HL-60 (cell line): ENCODE results near the gene PIP5K1B.

Experiments
- CTCF ChIP-seq: IDR thresholded peaks from one replicate; pipeline ENCODE4 v1.5.1; 2011; ENCODE audit warnings: low read length, control low read depth, inconsistent platforms; ENCODE audit not compliant: insufficient read depth
- POLR2AphosphoS5 ChIP-seq: IDR thresholded peaks from 2 replicates; pipeline ENCODE4 v1.6.1; 2012; ENCODE audit warnings: low read depth
- REST ChIP-seq: IDR thresholded peaks from 2 replicates; pipeline ENCODE4 v1.6.1; 2012; ENCODE audit warnings: low read depth; ENCODE audit not compliant: insufficient replicate concordance
- SPI1 ChIP-seq: IDR thresholded peaks from 2 replicates; pipeline ENCODE4 v1.6.1; 2012; ENCODE audit warnings: low read depth, mild to moderate bottlenecking, borderline replicate concordance

GRCh38 chr9:68942790-68943189, 237.8 kb downstream of the PIP5K1B start:
- TF ChIP-seq SPI1: no peak
- TF ChIP-seq CTCF: no peak
- no peak for TF ChIP-seq POLR2AphosphoS5
- no peak for TF ChIP-seq REST
